Loucy (cell line): Measurements from ENCODE around the gene WBP1L.
A peak's percentile ranks its signal among the peaks of the same experiment; 100 is the strongest.

ENCODE experiments used
- H2AFZ ChIP-seq: fragments of 200-600 bp; sonication (generic); 2 replicates; pipeline ENCODE4 v1.6.0; 2016; ENCODE audit warnings: antibody characterized with exemption, mild to moderate bottlenecking, low read length, moderate library complexity
- H3F3A ChIP-seq: fragments of 200-600 bp; 2 replicates; pipeline ENCODE4 v1.6.0; 2016; ENCODE audit warnings: antibody characterized with exemption, low read depth, mild to moderate bottlenecking
- H3K27me3 ChIP-seq: fragments of 200-600 bp; sonication (generic); 2 replicates; pipeline ENCODE4 v1.6.1; 2014; ENCODE audit warnings: low read length, mild to moderate bottlenecking; ENCODE audit not compliant: insufficient read depth, poor library complexity, severe bottlenecking
- H3K36me3 ChIP-seq: fragments of 200-600 bp; sonication (generic); 2 replicates; pipeline ENCODE4 v1.6.1; 2016; ENCODE audit warnings: low read length; ENCODE audit not compliant: insufficient read depth
- H3K4me1 ChIP-seq: fragments of 200-600 bp; sonication (generic); 2 replicates; pipeline ENCODE4 v1.5.1; 2014; ENCODE audit warnings: low read length, mild to moderate bottlenecking; ENCODE audit not compliant: insufficient read depth, poor library complexity, severe bottlenecking
- H3K4me2 ChIP-seq: fragments of 200-600 bp; sonication (generic); 2 replicates; pipeline ENCODE4 v1.6.0; 2014; ENCODE audit warnings: antibody characterized with exemption, low read length, low read depth, mild to moderate bottlenecking; ENCODE audit not compliant: poor library complexity, severe bottlenecking
- H3K4me3 ChIP-seq: fragments of 200-600 bp; sonication (generic); 2 replicates; pipeline ENCODE4 v1.5.1; 2014; ENCODE audit warnings: low read length, mild to moderate bottlenecking, mixed read lengths; ENCODE audit not compliant: poor library complexity, severe bottlenecking
- H3K79me2 ChIP-seq: fragments of 200-600 bp; sonication (generic); 2 replicates; pipeline ENCODE4 v1.6.1; 2014; ENCODE audit warnings: low read length; ENCODE audit not compliant: insufficient read depth
- H3K9ac ChIP-seq: fragments of 200-600 bp; sonication (generic); 2 replicates; pipeline ENCODE4 v1.6.0; 2014; ENCODE audit warnings: mild to moderate bottlenecking, low read depth, low read length, moderate library complexity; ENCODE audit not compliant: poor library complexity, severe bottlenecking
- H3K9me2 ChIP-seq: fragments of 200-600 bp; sonication (generic); replicated peaks from 2 replicates; pipeline ENCODE4 v1.6.1; 2016; ENCODE audit warnings: low read depth, low read length, mixed read lengths
- H3K9me3 ChIP-seq: fragments of 200-600 bp; sonication (generic); 2 replicates; pipeline ENCODE4 v1.6.1; 2014; ENCODE audit warnings: mild to moderate bottlenecking, antibody characterized with exemption, low read length, low read depth; ENCODE audit not compliant: insufficient read depth
- H4K20me1 ChIP-seq: fragments of 200-600 bp; sonication (generic); 2 replicates; pipeline ENCODE4 v1.6.0; 2014; ENCODE audit warnings: antibody characterized with exemption, low read length, mild to moderate bottlenecking; ENCODE audit not compliant: insufficient read depth, poor library complexity, severe bottlenecking
- CTCF ChIP-seq: fragments of 200-600 bp; sonication (generic); conservative IDR thresholded peaks from 2 replicates; pipeline ENCODE4 v1.5.1; 2014; ENCODE audit warnings: mild to moderate bottlenecking, antibody characterized with exemption, low read length
- EZH2phosphoT487 ChIP-seq: fragments of 200-600 bp; IDR thresholded peaks from 2 replicates; pipeline ENCODE4 v1.6.1; 2018; ENCODE audit warnings: antibody characterized with exemption, mild to moderate bottlenecking, moderate library complexity, borderline replicate concordance

The WBP1L gene

DNA sequence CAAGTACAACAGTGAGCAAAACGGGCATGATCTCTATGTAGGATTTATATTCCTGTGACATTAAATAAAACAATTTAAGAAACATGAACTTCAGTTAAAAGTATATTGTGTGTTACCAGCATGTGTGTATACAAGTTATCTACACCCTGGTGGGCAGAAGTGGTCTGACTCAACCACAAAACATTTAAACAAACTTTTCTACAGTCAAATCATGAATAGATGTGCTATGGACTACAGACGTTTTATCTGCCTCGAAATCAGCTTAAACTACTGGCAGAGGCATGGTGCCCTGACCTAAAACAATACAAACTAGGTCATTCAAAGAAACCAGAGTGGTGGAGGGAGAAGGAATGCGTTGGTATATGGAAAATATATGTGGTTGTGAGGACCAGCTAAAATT, 33.1 kb upstream of the WBP1L start:
- H3K4me2 ChIP-seq: peak overlapping the region; percentile 36
- H3K4me3 ChIP-seq: peak overlapping the region; percentile 30

DNA sequence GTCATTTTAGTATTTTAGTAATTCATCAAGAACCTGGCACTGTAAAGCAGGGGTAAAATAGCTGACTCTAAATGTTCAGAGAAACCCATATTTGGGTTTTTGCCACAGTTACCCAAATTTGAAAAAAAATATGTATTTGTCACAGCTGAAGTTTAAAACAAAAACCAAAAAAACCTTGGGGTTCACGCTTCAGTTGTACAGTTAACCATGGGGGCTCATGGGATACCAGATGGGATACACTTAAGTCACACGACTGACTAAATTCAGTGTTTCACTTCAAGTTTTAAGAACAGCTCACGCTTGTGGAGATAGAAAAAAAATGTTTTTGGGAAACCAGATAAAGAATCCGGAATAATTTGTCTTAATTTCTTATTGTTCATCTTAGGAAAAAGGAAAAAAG, 31.7 kb upstream of the WBP1L start:
- H4K20me1 ChIP-seq: no peaks in the 10 kb centered on the region
- no peak overlapping the region for H2AFZ ChIP-seq
- H3K27me3 ChIP-seq: no peaks in the 10 kb centered on the region
- no peak overlapping the region for H3K4me3 ChIP-seq
- peaks cover 50% of the 10 kb centered on the region for H3K4me1 ChIP-seq
- no peaks in the 10 kb centered on the region for H3K9me2 ChIP-seq
- H3K36me3 ChIP-seq: no peaks in the 10 kb centered on the region
- peak overlapping the region; percentile 72 for H3K9ac ChIP-seq
- H3K9me3 ChIP-seq: no peaks in the 10 kb centered on the region
- H3K79me2 ChIP-seq: peaks cover 50% of the 10 kb centered on the region
- peak overlapping the region; percentile 81 for H3K4me2 ChIP-seq
- H3F3A ChIP-seq: no peaks in the 10 kb centered on the region; the same call in 1 of the 2 replicates
- no peak for TF ChIP-seq EZH2phosphoT487
- no peak for TF ChIP-seq CTCF

More for the DNA sequence above, 33.1 kb upstream of the WBP1L start:
- no peaks in the 10 kb centered on the region; the same call in 1 of the 2 replicates for H3F3A ChIP-seq
- H4K20me1 ChIP-seq: no peaks in the 10 kb centered on the region
- H3K4me1 ChIP-seq: peaks cover 45% of the 10 kb centered on the region
- no peak for TF ChIP-seq EZH2phosphoT487
- TF ChIP-seq CTCF: peak; percentile 28; the same call in 1 of the 2 replicates
- H3K9me2 ChIP-seq: no peaks in the 10 kb centered on the region
- H3K9me3 ChIP-seq: no peaks in the 10 kb centered on the region
- H3K79me2 ChIP-seq: peaks cover 36% of the 10 kb centered on the region
- peak overlapping the region; percentile 37 for H3K9ac ChIP-seq
- H2AFZ ChIP-seq: no peak overlapping the region
- H3K36me3 ChIP-seq: no peaks in the 10 kb centered on the region
- H3K27me3 ChIP-seq: no peaks in the 10 kb centered on the region

DNA sequence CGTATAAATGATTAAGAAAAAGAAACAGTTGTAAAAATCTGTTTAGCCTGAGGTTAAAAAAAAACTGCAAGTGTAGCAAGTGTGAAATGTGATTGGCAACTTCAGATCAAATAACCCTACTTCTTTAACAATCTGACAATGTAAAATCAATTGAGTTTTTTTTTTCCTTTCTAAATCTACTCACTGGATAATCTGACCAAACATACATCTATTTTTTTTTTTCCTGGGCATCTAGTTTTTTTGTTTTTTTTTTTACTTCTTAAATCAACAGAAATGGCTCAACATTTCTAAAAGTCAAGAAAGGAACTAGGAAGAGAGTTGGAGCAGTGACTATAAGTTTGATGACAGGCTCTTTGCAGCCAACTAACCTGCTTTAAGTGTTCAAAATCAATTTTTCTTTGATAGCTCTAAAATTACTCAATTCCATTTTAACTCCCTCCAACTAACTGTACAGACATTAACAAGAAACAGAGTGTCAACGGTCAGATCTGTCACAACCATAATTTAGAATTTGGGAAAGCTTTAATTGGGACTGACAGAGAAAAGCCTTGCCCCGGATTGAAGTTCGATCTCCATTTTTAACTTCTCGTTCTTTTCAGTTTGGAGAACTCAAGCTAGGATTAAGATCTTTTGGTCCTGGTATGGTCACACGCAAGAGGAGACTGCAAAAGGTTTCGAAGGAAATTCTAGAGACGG, 30.8 kb upstream of the WBP1L start:
- peak overlapping the region; percentile 81 for H2AFZ ChIP-seq
- no peak for TF ChIP-seq EZH2phosphoT487
- no peak for TF ChIP-seq CTCF
- peaks cover 58% of the 10 kb centered on the region for H3K79me2 ChIP-seq
- no peaks in the 10 kb centered on the region for H4K20me1 ChIP-seq
- peak overlapping the region; percentile 81 for H3K4me2 ChIP-seq
- H3K27me3 ChIP-seq: no peaks in the 10 kb centered on the region
- peak overlapping the region; percentile 72 for H3K9ac ChIP-seq
- H3K4me3 ChIP-seq: peak overlapping the region; percentile 87
- peaks cover 47% of the 10 kb centered on the region for H3K4me1 ChIP-seq
- H3K9me3 ChIP-seq: no peaks in the 10 kb centered on the region
- H3K36me3 ChIP-seq: no peaks in the 10 kb centered on the region
- no peaks in the 10 kb centered on the region; the same call in 1 of the 2 replicates for H3F3A ChIP-seq
- H3K9me2 ChIP-seq: no peaks in the 10 kb centered on the region
